ENCODE results near the gene KIF25.

DNA sequence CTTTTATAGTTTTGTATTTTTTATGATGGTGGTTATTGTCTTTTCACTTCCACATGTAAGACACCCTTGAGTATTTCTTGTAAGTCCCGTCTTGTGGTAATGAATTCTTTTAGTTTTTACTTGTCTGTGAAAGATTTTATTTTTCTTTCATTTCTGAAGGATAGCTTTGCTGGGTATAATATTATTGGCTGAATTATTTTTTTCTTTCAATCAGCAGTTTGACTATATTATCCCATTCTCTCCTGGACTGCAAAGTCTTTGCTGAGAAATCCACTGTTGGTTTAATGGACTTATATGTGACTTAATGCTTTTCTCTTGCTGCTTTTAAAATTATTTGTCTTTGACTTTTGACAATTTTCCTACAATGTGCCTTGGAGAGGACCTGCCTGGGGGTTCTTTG lies 13.8 kb downstream of the KIF25 start:
- TF ChIP-seq, protein P1, sequence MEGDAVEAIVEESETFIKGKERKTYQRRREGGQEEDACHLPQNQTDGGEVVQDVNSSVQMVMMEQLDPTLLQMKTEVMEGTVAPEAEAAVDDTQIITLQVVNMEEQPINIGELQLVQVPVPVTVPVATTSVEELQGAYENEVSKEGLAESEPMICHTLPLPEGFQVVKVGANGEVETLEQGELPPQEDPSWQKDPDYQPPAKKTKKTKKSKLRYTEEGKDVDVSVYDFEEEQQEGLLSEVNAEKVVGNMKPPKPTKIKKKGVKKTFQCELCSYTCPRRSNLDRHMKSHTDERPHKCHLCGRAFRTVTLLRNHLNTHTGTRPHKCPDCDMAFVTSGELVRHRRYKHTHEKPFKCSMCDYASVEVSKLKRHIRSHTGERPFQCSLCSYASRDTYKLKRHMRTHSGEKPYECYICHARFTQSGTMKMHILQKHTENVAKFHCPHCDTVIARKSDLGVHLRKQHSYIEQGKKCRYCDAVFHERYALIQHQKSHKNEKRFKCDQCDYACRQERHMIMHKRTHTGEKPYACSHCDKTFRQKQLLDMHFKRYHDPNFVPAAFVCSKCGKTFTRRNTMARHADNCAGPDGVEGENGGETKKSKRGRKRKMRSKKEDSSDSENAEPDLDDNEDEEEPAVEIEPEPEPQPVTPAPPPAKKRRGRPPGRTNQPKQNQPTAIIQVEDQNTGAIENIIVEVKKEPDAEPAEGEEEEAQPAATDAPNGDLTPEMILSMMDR (IDR thresholded peaks at IDR 0.05), result no peak
- no peak for TF ChIP-seq POLR2A (IDR thresholded peaks at IDR 0.05)

All from vagina (tissue), 2 donors.